Measurements from ENCODE around the gene DHX30. TPM values are rescaled to one million over a fixed set of nuclear protein-coding genes. Genes with fewer than 3 reads are reported as not detected.

DHX30 gene
- total RNA-seq, 4 donors from 2014 or later: 31.0 to 52.3 (median 47.9) TPM

DNA sequence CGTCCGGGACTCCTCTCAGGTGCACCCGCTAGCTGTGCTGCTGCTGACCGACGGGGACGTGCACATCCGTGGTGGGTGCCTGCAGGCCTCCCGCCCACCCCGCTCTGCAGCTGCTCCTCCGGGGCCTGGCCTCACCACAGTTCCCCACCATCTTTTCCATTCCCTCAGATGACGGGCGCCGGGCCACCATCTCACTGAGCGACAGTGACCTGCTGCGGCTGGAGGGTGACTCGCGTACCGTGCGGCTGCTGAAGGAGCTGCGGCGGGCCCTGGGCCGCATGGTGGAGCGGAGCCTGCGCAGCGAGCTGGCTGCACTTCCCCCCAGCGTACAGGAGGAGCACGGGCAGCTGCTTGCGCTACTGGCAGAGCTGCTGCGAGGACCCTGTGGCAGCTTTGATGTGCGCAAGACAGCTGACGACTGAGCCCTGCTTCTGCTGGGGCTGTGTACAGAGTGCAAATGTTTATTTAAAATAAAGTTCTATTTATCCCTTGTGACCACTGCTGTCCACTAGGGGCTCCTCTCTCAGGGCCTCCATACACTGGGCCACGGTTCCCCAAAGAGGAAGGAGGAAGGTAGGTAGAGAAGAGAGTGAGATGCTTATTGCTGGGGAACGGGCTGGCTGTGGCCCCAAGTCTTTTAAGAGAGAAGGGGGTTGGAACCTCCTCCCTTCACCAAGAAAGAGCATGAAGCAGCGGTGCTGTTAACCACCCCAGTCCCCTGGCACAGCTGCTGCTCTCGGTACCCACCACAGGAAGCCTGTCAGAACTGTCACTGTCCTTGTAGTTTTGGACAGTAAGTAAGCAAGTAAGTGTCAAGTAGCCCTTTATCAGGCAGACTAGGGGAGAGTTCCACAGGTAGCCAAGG is 47.0 kb downstream of the DHX30 start:
- 88% methylated on average over 35 of the region's 35 CpGs; no CpG with 5 or more reads in 1 of the 2 donors for WGBS, 2 donors (ENCODE audit: low coverage in 1 of 2)
- no peak for DNase-seq
- no peaks in the 10 kb centered on the region for H3K9me3 ChIP-seq
- no peak overlapping the region for H3K27ac ChIP-seq
- peaks cover 0 to 44% (median 21%) of the 10 kb centered on the region in 4 donors for H3K36me3 ChIP-seq
- H3K4me3 ChIP-seq: no peak overlapping the region
- TF ChIP-seq, protein P1, sequence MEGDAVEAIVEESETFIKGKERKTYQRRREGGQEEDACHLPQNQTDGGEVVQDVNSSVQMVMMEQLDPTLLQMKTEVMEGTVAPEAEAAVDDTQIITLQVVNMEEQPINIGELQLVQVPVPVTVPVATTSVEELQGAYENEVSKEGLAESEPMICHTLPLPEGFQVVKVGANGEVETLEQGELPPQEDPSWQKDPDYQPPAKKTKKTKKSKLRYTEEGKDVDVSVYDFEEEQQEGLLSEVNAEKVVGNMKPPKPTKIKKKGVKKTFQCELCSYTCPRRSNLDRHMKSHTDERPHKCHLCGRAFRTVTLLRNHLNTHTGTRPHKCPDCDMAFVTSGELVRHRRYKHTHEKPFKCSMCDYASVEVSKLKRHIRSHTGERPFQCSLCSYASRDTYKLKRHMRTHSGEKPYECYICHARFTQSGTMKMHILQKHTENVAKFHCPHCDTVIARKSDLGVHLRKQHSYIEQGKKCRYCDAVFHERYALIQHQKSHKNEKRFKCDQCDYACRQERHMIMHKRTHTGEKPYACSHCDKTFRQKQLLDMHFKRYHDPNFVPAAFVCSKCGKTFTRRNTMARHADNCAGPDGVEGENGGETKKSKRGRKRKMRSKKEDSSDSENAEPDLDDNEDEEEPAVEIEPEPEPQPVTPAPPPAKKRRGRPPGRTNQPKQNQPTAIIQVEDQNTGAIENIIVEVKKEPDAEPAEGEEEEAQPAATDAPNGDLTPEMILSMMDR (IDR thresholded peaks at IDR 0.05): peak in 4 of 5 experiments; percentile 31 to 36 (median 32)
- TF ChIP-seq EP300 (IDR thresholded peaks at IDR 0.05; ENCODE audit: low read depth): no peak
- intact Hi-C loops (cut with DNase I; ENCODE audit: low total_unique reads): no loop called here
- H3K4me1 ChIP-seq: no peaks in the 10 kb centered on the region
- no peaks in the 10 kb centered on the region for H3K27me3 ChIP-seq
- in situ Hi-C loops (cut with MboI; ENCODE audit: low pct_ligation_motif_present in 1 of 4, low pct_unique_long_range_greater_than_20kb in 1 of 4, low sequenced_read_pairs in 3 of 4): loop anchor here in 2 of 4 donors (25.0 kb wide), 2 partner anchors 137 to 312 kb away; no protein-coding TSS in a partner anchor

DNA sequence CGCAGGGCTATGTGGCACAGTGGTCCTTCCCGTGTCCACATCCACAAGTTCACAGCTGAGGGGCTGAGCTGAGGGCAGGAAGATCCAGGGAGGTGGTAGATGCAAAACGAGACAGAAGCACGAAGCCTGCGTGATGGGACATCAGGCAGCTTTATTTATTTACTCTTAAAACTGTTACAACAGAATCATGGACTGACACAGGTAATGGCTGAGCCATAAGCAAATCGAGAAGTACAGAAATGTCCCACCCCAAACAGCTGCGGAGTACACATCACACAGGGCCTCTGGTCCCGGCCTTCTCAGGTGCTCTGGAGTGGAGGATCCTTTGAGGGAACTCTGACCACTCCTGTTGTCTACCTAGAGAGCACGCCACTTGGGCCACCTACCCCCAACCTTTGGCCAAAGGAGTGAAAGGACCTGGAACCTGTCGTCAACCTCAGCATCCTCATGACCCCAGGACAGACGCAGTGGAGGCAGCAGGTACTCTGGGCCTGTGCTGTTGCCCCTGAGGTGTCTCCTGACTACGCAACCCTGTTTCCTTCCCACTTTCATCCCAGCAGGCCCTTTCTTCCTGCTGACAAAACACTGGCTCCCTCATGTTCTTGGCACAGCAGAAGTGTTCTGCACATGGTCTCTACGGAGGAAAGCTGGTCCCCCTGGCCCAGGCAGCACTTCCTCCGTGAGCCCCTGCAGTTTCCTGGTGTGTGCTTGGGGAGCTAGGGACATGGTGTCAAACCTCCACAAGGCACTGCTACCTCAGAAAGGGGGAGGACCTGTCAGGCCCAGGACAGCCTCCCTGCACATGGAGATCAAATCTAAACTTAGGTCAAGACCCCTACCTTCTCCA is 47.8 kb downstream of the DHX30 start:
- no peak overlapping the region for H3K4me3 ChIP-seq
- H3K36me3 ChIP-seq: peaks cover 0 to 46% (median 22%) of the 10 kb centered on the region in 4 donors
- in situ Hi-C loops (cut with MboI; ENCODE audit: low pct_ligation_motif_present in 1 of 4, low pct_unique_long_range_greater_than_20kb in 1 of 4, low sequenced_read_pairs in 3 of 4): no loop called here
- H3K4me1 ChIP-seq: no peaks in the 10 kb centered on the region
- intact Hi-C loops (cut with DNase I; ENCODE audit: low total_unique reads): no loop called here
- WGBS, 2 donors (ENCODE audit: low coverage in 1 of 2): 69 to 100% methylated on average over 1 to 14 of the region's 14 CpGs
- TF ChIP-seq EP300 (IDR thresholded peaks at IDR 0.05; ENCODE audit: low read depth) (no peak), POLR2A (IDR thresholded peaks at IDR 0.05) (no peak), POLR2AphosphoS5 (IDR thresholded peaks at IDR 0.05) (no peak)
- TF ChIP-seq, protein P1 (IDR thresholded peaks at IDR 0.05): no peak
- no peaks in the 10 kb centered on the region for H3K9me3 ChIP-seq
- H3K27ac ChIP-seq: no peak overlapping the region
- DNase-seq: no peak
- no peaks in the 10 kb centered on the region for H3K27me3 ChIP-seq

- Histone ChIP-seq H3K9me3 (no peaks in the 10 kb centered on the region), H3K27ac (no peak overlapping the region), H3K27me3 (no peaks in the 10 kb centered on the region), H3K36me3 (peaks cover 0 to 39% (median 19%) of the 10 kb centered on the region in 4 donors), H3K4me1 (no peaks in the 10 kb centered on the region), H3K4me3 (no peak overlapping the region)
- intact Hi-C loops (cut with DNase I; ENCODE audit: low total_unique reads) (loop anchor here (1.0 kb wide), 1 partner anchor 23 kb away; no protein-coding TSS in a partner anchor), in situ Hi-C loops (cut with MboI; ENCODE audit: low pct_ligation_motif_present in 1 of 4, low pct_unique_long_range_greater_than_20kb in 1 of 4, low sequenced_read_pairs in 3 of 4) (no loop called here)
- 73 to 94% methylated on average over 6 to 12 of the region's 12 CpGs for WGBS, 2 donors (ENCODE audit: low coverage in 1 of 2)
- DNase-seq: no peak
- TF ChIP-seq EP300 (IDR thresholded peaks at IDR 0.05; ENCODE audit: low read depth): no peak
- TF ChIP-seq POLR2A (IDR thresholded peaks at IDR 0.05): no peak
Observed at GRCh38 chr3:47851888-47852603, 49.1 kb downstream of the DHX30 start.

DNA sequence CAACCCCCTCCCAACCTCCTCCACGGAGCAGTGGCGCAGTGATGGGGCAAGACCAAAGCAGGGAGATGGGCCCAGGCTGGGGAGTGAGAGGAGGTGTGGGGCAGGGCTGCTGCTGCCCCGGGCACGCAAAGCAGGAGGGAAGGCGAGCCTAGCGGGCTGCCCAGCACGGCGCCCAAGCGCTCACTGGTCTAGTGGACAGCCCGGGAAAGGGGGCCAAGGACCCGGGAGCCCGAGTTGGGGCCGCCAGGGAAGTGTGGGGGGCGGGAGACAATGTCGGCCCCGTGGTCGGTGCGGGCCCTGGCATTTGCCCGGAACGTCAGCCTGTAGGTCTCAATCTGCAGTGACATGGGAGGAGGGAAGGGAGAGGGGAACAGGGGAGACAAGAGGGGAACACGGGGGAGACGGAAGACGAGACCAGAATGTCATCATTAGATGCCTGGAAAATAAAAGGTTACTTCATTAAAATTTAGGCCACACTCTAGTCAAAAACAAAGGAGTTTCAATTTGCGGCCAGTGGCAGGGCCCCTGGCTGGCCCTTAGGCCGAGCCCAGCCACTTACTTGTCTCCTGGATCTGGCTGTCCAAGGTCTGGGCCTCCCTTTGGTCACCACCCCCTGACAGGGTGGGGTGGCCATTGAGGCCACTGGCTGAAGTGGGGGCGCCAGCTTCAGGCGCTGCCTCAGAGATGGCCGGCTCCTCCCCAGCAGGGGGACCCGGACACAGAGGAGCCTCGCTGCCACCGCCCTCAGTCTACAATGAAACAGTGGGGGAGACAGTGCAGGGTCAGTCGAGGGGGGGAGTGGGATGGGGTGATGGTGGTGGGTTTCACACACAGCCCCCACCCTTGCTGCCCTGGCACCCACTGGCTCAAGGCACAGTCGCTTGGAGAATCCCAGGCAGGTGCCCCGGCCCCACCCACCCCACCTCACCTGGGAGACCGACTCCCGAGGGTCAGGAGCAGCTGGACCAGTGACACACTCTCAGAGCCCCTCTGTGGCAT is 50.0 kb downstream of the DHX30 start:
- Histone ChIP-seq H3K27me3 (no peaks in the 10 kb centered on the region), H3K9me3 (no peaks in the 10 kb centered on the region), H3K4me3 (no peak overlapping the region), H3K27ac (no peak overlapping the region), H3K36me3 (peaks cover 0 to 36% (median 17%) of the 10 kb centered on the region in 4 donors), H3K4me1 (no peaks in the 10 kb centered on the region)
- TF ChIP-seq, protein P1 (IDR thresholded peaks at IDR 0.05): no peak
- TF ChIP-seq POLR2AphosphoS5 (IDR thresholded peaks at IDR 0.05): no peak
- TF ChIP-seq POLR2A (IDR thresholded peaks at IDR 0.05): no peak
- no peak for TF ChIP-seq EP300 (IDR thresholded peaks at IDR 0.05; ENCODE audit: low read depth)
- in situ Hi-C loops (cut with MboI; ENCODE audit: low pct_ligation_motif_present in 1 of 4, low pct_unique_long_range_greater_than_20kb in 1 of 4, low sequenced_read_pairs in 3 of 4): no loop called here
- DNase-seq: no peak
- WGBS, 2 donors (ENCODE audit: low coverage in 1 of 2): 80 to 86% methylated on average over 15 to 36 of the region's 36 CpGs
- intact Hi-C loops (cut with DNase I; ENCODE audit: low total_unique reads): loop anchor here (1.0 kb wide), 1 partner anchor 22 kb away; no protein-coding TSS in a partner anchor

Measured in transverse colon (tissue), 4 donors.